Kidney (tissue), 14 donors: ENCODE data around the gene WDR44. TPM values are rescaled to one million over a fixed set of nuclear protein-coding genes. Genes with fewer than 3 reads are reported as not detected.

Source experiments
- DNase-seq, 5 donors: peaks; one replicate each; pipeline ENCODE4 v3.0.0-alpha.2; 2013 to 2020
- FAIRE-seq: peaks from 2 replicates; lab custom pipeline; 2012; peaks lifted over from hg19 to GRCh38; lab: Jason Lieb, UNC
- H3K27ac ChIP-seq, 2 donors: one replicate each; pipeline ENCODE4 v1.7.0; 2013; ENCODE audit warnings: low read depth in 2 of 2, low read length in 2 of 2, inconsistent platforms in 1 of 2
- H3K27me3 ChIP-seq: one replicate; pipeline ENCODE4 v1.7.1; 2013; ENCODE audit warnings: low read length, inconsistent platforms; ENCODE audit not compliant: control insufficient read depth, insufficient read depth
- H3K36me3 ChIP-seq, 3 donors: one replicate each; pipeline versions ENCODE4 v1.7.0 to v1.7.1; 2013; ENCODE audit warnings: low read length in 3 of 3, control low read depth in 1 of 3, inconsistent platforms in 1 of 3; ENCODE audit not compliant: insufficient read depth in 3 of 3, control insufficient read depth in 2 of 3
- H3K4me1 ChIP-seq, 3 donors: one replicate each; pipeline versions ENCODE4 v1.7.0 to v1.7.1; 2013; ENCODE audit warnings: low read length in 3 of 3, inconsistent platforms in 1 of 3, low read depth in 1 of 3; ENCODE audit not compliant: control insufficient read depth in 2 of 3, insufficient read depth in 2 of 3
- H3K4me3 ChIP-seq, 3 donors: one replicate each; pipeline versions ENCODE4 v1.7.0 to v1.8.1; 2013; ENCODE audit warnings: low read length in 3 of 3, control low read depth in 1 of 3, inconsistent platforms in 1 of 3
- H3K9ac ChIP-seq, 3 donors: one replicate each; pipeline versions ENCODE4 v1.7.0 to v1.7.1; 2013; ENCODE audit warnings: low read length in 3 of 3, control low read depth in 1 of 3, inconsistent platforms in 1 of 3
- H3K9me3 ChIP-seq, 3 donors: one replicate each; pipeline versions ENCODE4 v1.7.0 to v1.7.1; 2013; ENCODE audit warnings: low read length in 3 of 3, control low read depth in 1 of 3, inconsistent platforms in 1 of 3; ENCODE audit not compliant: control insufficient read depth in 2 of 3, insufficient read depth in 1 of 3
- CTCF ChIP-seq: IDR thresholded peaks from 3 replicates; pipeline ENCODE4 v1.5.1; 2012; ENCODE audit warnings: mild to moderate bottlenecking, moderate library complexity, borderline replicate concordance; ENCODE audit not compliant: insufficient read depth; ENCODE audit errors: extremely low read depth
- intact Hi-C: fragments of 100-400 bp; cut with DNase I; formaldehyde crosslinking; loops from one replicate; pipeline ENCODE4 v1.11.1; 2022
- polyA plus RNA-seq: library from polyadenylated mRNA; stranded (reverse); fragments of 350-450 nt; fragmentation: Illumina TruSeq; extraction: RNeasy Lipid Tissue Mini Kit (QIAGEN cat#74804); gene quantifications from one replicate; pipeline ENCODE4 v1.2.3, GENCODE V29; 2014; ENCODE audit warnings: low read depth, low replicate concordance; ENCODE audit not compliant: insufficient read depth
- total RNA-seq: library from RNA; stranded (reverse); fragmentation: NEBNext Ultra II Directional; extraction: Animal tissue kit (Norgen Biotek cat#: 25700); gene quantifications from one replicate; pipeline ENCODE4 v1.2.1, GENCODE V29; 2021
- donor health status: control.
- donor health status: control.
- donor health status: control.
- donor health status: control.
- donor health status: control.
- donor health status: DM: yes; HTN: yes; CAD: no.
- donor health status: Normal renal cell carcinoma (clear cell type).

WDR44 gene
- total and polyA plus RNA-seq, 2 donors from 2014 or later, result 3.6 to 15.5 TPM

- Histone ChIP-seq H3K27me3 (no peaks in the 10 kb centered on the region), H3K9ac (no peak overlapping the region), H3K36me3 (no peaks in the 10 kb centered on the region), H3K4me1 (no peaks in the 10 kb centered on the region), H3K27ac (no peak overlapping the region), H3K9me3 (no peaks in the 10 kb centered on the region), H3K4me3 (no peak overlapping the region)
- TF ChIP-seq CTCF, result no peak
- DNase-seq (no peak), FAIRE-seq (no peak)
- intact Hi-C loops, result no loop called here
These were observed 14.7 kb downstream of the WDR44 start for GRCh38 chrX:118360429-118361125.

GRCh38 chrX:118364261-118364660 lies 18.4 kb downstream of the WDR44 start:
- H3K36me3 ChIP-seq, result no peaks in the 10 kb centered on the region
- H3K9ac ChIP-seq, result no peak overlapping the region
- no peak overlapping the region for H3K27ac ChIP-seq
- H3K4me1 ChIP-seq, result no peaks in the 10 kb centered on the region
- TF ChIP-seq CTCF, result no peak
- no peaks in the 10 kb centered on the region for H3K9me3 ChIP-seq
- H3K27me3 ChIP-seq, result no peaks in the 10 kb centered on the region
- DNase-seq, result no peak
- intact Hi-C loops, result no loop called here
- no peak for FAIRE-seq
- no peak overlapping the region for H3K4me3 ChIP-seq

- FAIRE-seq, result no peak
- Histone ChIP-seq H3K27ac (no peak overlapping the region), H3K9ac (no peak overlapping the region), H3K4me3 (no peak overlapping the region), H3K36me3 (no peaks in the 10 kb centered on the region), H3K27me3 (no peaks in the 10 kb centered on the region), H3K9me3 (no peaks in the 10 kb centered on the region), H3K4me1 (no peaks in the 10 kb centered on the region)
- intact Hi-C loops, result no loop called here
- DNase-seq, result no peak
- no peak for TF ChIP-seq CTCF
These were observed 21.4 kb downstream of the WDR44 start for GRCh38 chrX:118367338-118367737.

- no peaks in the 10 kb centered on the region for H3K4me1 ChIP-seq
- TF ChIP-seq CTCF, result no peak
- no peak overlapping the region for H3K4me3 ChIP-seq
- no peak for DNase-seq
- no peak for FAIRE-seq
- intact Hi-C loops, result no loop called here
- H3K27ac ChIP-seq, result no peak overlapping the region
- no peaks in the 10 kb centered on the region for H3K27me3 ChIP-seq
- H3K9me3 ChIP-seq, result no peaks in the 10 kb centered on the region
- H3K9ac ChIP-seq, result no peak overlapping the region
- H3K36me3 ChIP-seq, result no peaks in the 10 kb centered on the region
These were observed 22.5 kb downstream of the WDR44 start for GRCh38 chrX:118368398-118368797.
